22Rv1 (cell line): ENCODE results near the gene ANTXR1.

Experiments used
- CTCF ChIP-seq: fragments of 450-650 bp; IDR thresholded peaks from 2 replicates; pipeline ENCODE4 v1.5.1; 2017; ENCODE audit warnings: mild to moderate bottlenecking
- ZFX ChIP-seq: fragments of 450-650 bp; IDR thresholded peaks from 2 replicates; pipeline ENCODE4 v1.6.1; 2017; ENCODE audit warnings: antibody characterized with exemption, borderline replicate concordance

GRCh38 chr2:69169655-69170389 lies 156.8 kb downstream of the ANTXR1 start:
- TF ChIP-seq CTCF = no peak
- TF ChIP-seq ZFX = no peak
